Upper lobe of right lung (tissue), 1 donor: ENCODE results near the gene RASD2. TPM values are rescaled to one million over a fixed set of nuclear protein-coding genes. Genes with fewer than 3 reads are reported as not detected.

ENCODE experiments used
- ATAC-seq: fragments of 200-7000 bp; cut with Tn5 transposase; one replicate; pipeline ENCODE4 v1.9.1; 2020; ENCODE audit warnings: mild to moderate bottlenecking, moderate library complexity
- DNase-seq: peaks from one replicate; pipeline ENCODE4 v3.0.0-alpha.2; 2020
- H3K27ac ChIP-seq: fragments of 200-600 bp; one replicate; pipeline ENCODE4 v1.8.0; 2022
- H3K27me3 ChIP-seq: fragments of 200-600 bp; one replicate; pipeline ENCODE4 v1.8.0; 2022; ENCODE audit warnings: mild to moderate bottlenecking
- H3K36me3 ChIP-seq: fragments of 200-600 bp; one replicate; pipeline ENCODE4 v1.8.0; 2022
- H3K4me1 ChIP-seq: fragments of 200-600 bp; one replicate; pipeline ENCODE4 v1.8.0; 2022
- H3K4me3 ChIP-seq: fragments of 200-600 bp; one replicate; pipeline ENCODE4 v1.8.0; 2022; ENCODE audit warnings: mild to moderate bottlenecking
- H3K9me3 ChIP-seq: fragments of 200-600 bp; one replicate; pipeline ENCODE4 v1.8.0; 2022
- CTCF ChIP-seq: fragments of 200-600 bp; IDR thresholded peaks from one replicate; pipeline ENCODE4 v1.8.0; 2022; ENCODE audit warnings: antibody characterized with exemption
- intact Hi-C: fragments of 100-400 bp; cut with DNase I; formaldehyde crosslinking; loops from one replicate; pipeline ENCODE4 v1.11.0; 2022
- total RNA-seq: library from RNA; stranded (reverse); fragmentation: NEBNext Ultra II Directional; extraction: Animal tissue kit (Norgen Biotek cat#: 25700); gene quantifications from one replicate; pipeline ENCODE4 v1.2.1, GENCODE V29; 2021
- donor health status: DM: no; HTN: yes; CAD: no; lungs with severe emphysema.

The RASD2 gene
- total RNA-seq, 1 donor from 2014 or later: 4.1 TPM

GRCh38 chr22:35528927-35529326, 11.7 kb upstream of the RASD2 start:
- Histone ChIP-seq H3K9me3 (no peaks in the 10 kb centered on the region), H3K4me3 (no peak overlapping the region), H3K4me1 (no peaks in the 10 kb centered on the region), H3K27ac (no peak overlapping the region), H3K27me3 (no peaks in the 10 kb centered on the region), H3K36me3 (no peaks in the 10 kb centered on the region)
- no peak for TF ChIP-seq CTCF
- DNase-seq (no peak), ATAC-seq (no peak)
- intact Hi-C loops: no loop called here

- intact Hi-C loops: no loop called here
- ATAC-seq: no peak
- no peak for TF ChIP-seq CTCF
- Histone ChIP-seq H3K27ac (no peak overlapping the region), H3K27me3 (no peaks in the 10 kb centered on the region), H3K36me3 (no peaks in the 10 kb centered on the region), H3K4me3 (no peak overlapping the region), H3K4me1 (peaks cover 2% of the 10 kb centered on the region), H3K9me3 (no peaks in the 10 kb centered on the region)
- no peak for DNase-seq
Observed at GRCh38 chr22:35530700-35531099, 9.9 kb upstream of the RASD2 start.

GRCh38 chr22:35531202-35531601, 9.4 kb upstream of the RASD2 start:
- DNase-seq (no peak), ATAC-seq (no peak)
- intact Hi-C loops: no loop called here
- Histone ChIP-seq H3K4me3 (no peak overlapping the region), H3K9me3 (no peaks in the 10 kb centered on the region), H3K27me3 (no peaks in the 10 kb centered on the region), H3K36me3 (no peaks in the 10 kb centered on the region), H3K27ac (no peak overlapping the region), H3K4me1 (peaks cover 6% of the 10 kb centered on the region)
- no peak for TF ChIP-seq CTCF

- intact Hi-C loops: no loop called here
- DNase-seq (no peak), ATAC-seq (no peak)
- Histone ChIP-seq H3K27ac (no peak overlapping the region), H3K4me3 (no peak overlapping the region), H3K36me3 (no peaks in the 10 kb centered on the region), H3K4me1 (peaks cover 6% of the 10 kb centered on the region), H3K9me3 (no peaks in the 10 kb centered on the region), H3K27me3 (no peaks in the 10 kb centered on the region)
- no peak for TF ChIP-seq CTCF
Observed at GRCh38 chr22:35531676-35532075, 9.0 kb upstream of the RASD2 start.

GRCh38 chr22:35533365-35534029, 7.1 kb upstream of the RASD2 start:
- Histone ChIP-seq H3K36me3 (no peaks in the 10 kb centered on the region), H3K27me3 (no peaks in the 10 kb centered on the region), H3K9me3 (no peaks in the 10 kb centered on the region), H3K4me3 (no peak overlapping the region), H3K27ac (no peak overlapping the region), H3K4me1 (peaks cover 6% of the 10 kb centered on the region)
- DNase-seq: no peak
- ATAC-seq: no peak
- TF ChIP-seq CTCF: no peak
- intact Hi-C loops: no loop called here

GRCh38 chr22:35534091-35534490, 6.5 kb upstream of the RASD2 start:
- H3K4me1 ChIP-seq: peaks cover 6% of the 10 kb centered on the region
- no peaks in the 10 kb centered on the region for H3K27me3 ChIP-seq
- no peak overlapping the region for H3K4me3 ChIP-seq
- H3K36me3 ChIP-seq: no peaks in the 10 kb centered on the region
- no peaks in the 10 kb centered on the region for H3K9me3 ChIP-seq
- H3K27ac ChIP-seq: no peak overlapping the region
- ATAC-seq (no peak), DNase-seq (no peak)
- no peak for TF ChIP-seq CTCF
- intact Hi-C loops: no loop called here
